22Rv1 (cell line): ENCODE results near the gene SLC38A1.
"Not testable (repeated sequence)": the region's sequence is repeated elsewhere in the genome, so short reads cannot be mapped to it uniquely, and the experiment has no call there.

Source experiments
- H3K27ac ChIP-seq: fragments of 450-650 bp; 2 replicates; pipeline ENCODE4 v1.5.1; 2017
- ZFX ChIP-seq: fragments of 450-650 bp; IDR thresholded peaks from 2 replicates; pipeline ENCODE4 v1.6.1; 2017; ENCODE audit warnings: antibody characterized with exemption, borderline replicate concordance
- TF ChIP-seq, protein P1 (sequence below): fragments of 450-650 bp; IDR thresholded peaks from 2 replicates; pipeline ENCODE4 v1.5.1; 2017; ENCODE audit warnings: mild to moderate bottlenecking

The SLC38A1 gene

DNA sequence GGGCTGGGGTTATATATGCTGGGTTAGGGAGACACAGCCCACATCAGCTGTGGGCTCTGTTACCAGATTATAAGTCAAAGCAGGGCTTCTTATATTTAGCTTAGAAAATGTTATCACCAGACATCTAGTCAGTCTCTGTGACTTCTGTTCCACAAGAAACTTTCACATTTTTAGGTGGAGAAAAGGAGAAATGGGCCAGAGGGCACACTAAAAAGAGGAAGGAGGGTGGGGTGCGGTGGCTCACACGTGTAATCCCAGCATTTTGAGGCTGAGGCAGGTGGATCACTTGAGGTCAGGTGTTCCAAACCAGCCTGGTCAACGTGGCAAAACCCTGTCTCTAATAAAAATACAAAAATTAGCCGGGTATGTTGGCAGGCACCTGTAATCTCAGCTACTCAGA, 28.0 kb upstream of the SLC38A1 start:
- TF ChIP-seq, protein P1, sequence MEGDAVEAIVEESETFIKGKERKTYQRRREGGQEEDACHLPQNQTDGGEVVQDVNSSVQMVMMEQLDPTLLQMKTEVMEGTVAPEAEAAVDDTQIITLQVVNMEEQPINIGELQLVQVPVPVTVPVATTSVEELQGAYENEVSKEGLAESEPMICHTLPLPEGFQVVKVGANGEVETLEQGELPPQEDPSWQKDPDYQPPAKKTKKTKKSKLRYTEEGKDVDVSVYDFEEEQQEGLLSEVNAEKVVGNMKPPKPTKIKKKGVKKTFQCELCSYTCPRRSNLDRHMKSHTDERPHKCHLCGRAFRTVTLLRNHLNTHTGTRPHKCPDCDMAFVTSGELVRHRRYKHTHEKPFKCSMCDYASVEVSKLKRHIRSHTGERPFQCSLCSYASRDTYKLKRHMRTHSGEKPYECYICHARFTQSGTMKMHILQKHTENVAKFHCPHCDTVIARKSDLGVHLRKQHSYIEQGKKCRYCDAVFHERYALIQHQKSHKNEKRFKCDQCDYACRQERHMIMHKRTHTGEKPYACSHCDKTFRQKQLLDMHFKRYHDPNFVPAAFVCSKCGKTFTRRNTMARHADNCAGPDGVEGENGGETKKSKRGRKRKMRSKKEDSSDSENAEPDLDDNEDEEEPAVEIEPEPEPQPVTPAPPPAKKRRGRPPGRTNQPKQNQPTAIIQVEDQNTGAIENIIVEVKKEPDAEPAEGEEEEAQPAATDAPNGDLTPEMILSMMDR, result no peak
- TF ChIP-seq ZFX, result no peak
- no peak overlapping the region for H3K27ac ChIP-seq

DNA sequence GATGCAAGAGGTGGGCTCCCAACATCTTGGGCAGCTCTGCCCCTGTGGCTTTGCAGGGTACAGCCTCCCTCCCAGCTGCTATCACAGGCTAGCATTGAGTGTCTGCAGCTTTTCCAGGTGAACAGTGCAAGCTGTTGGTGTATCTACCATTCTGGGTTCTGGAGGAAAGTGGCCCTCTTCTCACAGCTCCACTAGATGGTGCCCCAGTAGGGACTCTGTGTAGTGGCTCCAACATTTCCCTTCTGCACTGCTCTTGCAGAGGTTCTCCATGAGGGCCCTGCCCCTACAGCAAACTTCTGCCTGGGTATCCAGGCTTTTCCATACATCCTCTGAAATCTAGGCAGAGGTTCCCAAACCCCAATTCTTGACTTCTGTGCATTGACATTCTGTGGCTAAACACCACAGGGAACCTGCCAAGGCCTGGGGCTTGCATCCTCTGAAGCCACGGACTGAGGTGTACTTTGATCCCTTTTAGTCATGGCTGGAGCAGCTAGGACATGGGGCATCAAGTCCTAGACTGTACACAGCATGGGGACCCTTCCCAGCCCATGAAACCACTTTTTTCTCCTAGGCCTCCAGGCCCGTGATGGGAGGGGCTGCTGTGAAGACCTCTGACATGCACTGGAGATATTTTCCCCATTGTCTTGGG, 24.0 kb upstream of the SLC38A1 start:
- TF ChIP-seq ZFX, result no peak
- TF ChIP-seq, protein P1, result no peak
- H3K27ac ChIP-seq, result no peak overlapping the region

DNA sequence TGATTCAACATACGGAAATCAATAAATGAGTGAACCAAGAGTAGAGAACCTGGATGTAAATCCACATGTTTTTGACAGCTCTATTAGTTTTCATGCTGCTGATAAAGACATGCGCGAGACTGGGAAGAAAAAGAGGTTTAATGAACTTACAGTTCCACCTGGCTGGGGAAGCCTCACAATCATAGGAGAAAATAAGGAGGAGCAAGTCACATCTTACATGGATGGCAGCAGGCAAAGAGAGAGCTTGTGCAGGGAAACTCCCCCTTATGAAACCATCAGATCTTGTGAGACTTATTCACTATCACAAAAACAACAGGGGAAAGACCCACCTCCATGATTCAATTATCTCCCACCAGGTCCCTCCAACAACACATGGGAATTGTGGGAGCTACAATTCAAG, 23.1 kb upstream of the SLC38A1 start:
- not testable (repeated sequence) for H3K27ac ChIP-seq

DNA sequence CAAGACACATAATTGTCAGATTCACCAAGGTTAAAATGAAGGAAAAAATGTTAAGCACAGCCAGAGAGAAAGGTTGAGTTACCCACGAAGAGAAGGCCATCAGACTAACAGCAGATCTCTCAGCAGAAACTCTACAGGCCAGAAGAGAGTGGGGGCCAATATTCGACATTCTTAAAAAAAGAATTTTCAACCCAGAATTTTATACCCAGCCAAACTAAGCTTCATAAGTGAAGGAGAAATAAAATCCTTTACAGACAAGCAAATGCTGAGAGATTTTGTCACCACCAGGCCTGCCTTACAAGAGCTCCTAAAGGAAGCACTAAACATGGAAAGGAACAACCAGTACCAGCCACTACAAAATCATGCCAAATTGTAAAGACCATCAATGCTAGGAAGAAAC, 16.3 kb upstream of the SLC38A1 start:
- H3K27ac ChIP-seq, result not testable (repeated sequence)

GRCh38 chr12:46282829-46283228, 14.0 kb upstream of the SLC38A1 start:
- no peak overlapping the region for H3K27ac ChIP-seq
- TF ChIP-seq, protein P1, result no peak
- no peak for TF ChIP-seq ZFX

GRCh38 chr12:46276756-46277155, 7.9 kb upstream of the SLC38A1 start:
- no peak overlapping the region for H3K27ac ChIP-seq
- TF ChIP-seq, protein P1, result no peak
- TF ChIP-seq ZFX, result no peak

DNA sequence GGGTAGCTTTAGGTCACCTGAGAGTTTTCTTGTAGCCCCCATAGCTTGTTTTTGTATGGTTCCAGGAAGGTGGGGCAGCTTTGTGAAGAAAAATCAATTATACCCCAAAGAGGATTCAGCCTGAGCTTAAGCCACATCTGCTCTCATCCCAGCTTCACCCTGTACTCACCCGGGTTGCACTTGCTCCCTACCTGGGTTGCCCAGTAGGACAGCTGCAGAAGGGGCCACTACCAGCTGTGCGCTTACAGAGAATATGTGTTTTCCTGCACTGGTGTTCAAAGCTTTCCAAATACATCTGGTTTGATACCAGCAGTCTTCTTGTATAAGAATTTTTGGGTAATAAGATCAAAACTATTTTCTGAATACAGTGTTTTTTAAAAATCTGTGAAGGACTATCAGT, 3.0 kb upstream of the SLC38A1 start:
- H3K27ac ChIP-seq, result no peak overlapping the region
- TF ChIP-seq ZFX, result no peak
- TF ChIP-seq, protein P1, result no peak

DNA sequence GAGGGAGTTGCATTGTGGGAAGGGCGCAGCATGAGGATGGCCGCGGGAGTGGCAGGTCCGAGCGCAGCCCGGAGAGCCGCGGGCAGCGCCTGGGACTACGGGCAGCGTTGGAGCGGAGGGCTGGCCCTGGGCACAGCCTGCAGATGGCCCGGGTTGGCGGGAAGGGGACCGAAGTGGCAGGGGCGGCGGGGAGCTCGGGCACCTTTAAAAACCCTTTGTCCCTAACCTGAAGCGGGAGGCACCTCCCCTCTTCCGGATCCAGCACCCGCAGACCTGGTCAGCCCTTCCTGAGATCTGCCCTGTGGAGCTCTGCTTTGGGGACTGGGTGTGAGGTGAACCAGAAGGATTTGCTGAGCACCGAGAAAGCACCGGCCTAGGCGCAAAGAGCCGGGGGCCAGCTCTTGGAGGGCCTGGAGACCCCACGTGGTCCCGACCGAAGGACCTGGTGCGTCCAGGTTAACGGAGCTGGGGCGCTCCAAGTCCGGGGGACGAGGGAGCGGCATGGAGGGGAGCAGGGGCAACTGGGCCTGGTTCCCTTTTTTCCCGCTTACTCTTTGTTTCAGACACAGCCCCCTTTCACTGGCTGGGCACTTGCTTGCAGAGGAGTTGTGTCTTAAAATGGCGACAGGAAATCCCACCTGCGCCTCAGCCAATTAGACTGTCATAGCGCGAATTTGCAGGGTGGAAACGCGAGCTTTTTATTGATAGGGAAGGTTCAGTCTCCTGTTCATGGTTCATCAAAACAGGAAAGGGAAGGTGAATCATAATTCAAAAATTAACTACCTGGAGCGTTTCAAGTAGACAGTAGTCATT, 792 bp upstream of the SLC38A1 start:
- TF ChIP-seq, protein P1, result no peak
- TF ChIP-seq ZFX, result no peak
- peak overlapping the region; percentile 86 for H3K27ac ChIP-seq
